SK-N-MC (cell line): ENCODE measurements around the gene SLC9A3.
"Not testable (repeated sequence)": the region's sequence is repeated elsewhere in the genome, so short reads cannot be mapped to it uniquely, and the experiment has no call there.

Experiments
- DNase-seq: peaks from one replicate; pipeline ENCODE4 v3.0.0-alpha.2; 2011; ENCODE audit warnings: low read depth, low spot score
- H3K27ac ChIP-seq: fragments of 200-600 bp; sonication (generic); 2 replicates; pipeline ENCODE4 v1.5.1; 2016; ENCODE audit warnings: mixed run types
- H3K36me3 ChIP-seq: fragments of 200-600 bp; sonication (generic); 2 replicates; pipeline ENCODE4 v1.6.1; 2017; ENCODE audit warnings: antibody characterized with exemption, low read length, mixed read lengths; ENCODE audit not compliant: insufficient read depth
- H3K4me3 ChIP-seq: fragments of 200-600 bp; sonication (generic); 2 replicates; pipeline ENCODE4 v1.5.1; 2016
- H3K9ac ChIP-seq: fragments of 200-600 bp; sonication (generic); 2 replicates; pipeline ENCODE4 v1.8.0; 2017; ENCODE audit warnings: mixed run types, mixed read lengths; ENCODE audit not compliant: insufficient read length
- H3K9me3 ChIP-seq: fragments of 200-600 bp; sonication (generic); 2 replicates; pipeline ENCODE4 v1.6.1; 2017; ENCODE audit warnings: low read depth, mild to moderate bottlenecking, antibody characterized with exemption, low read length, moderate library complexity, mixed read lengths
- EZH2 ChIP-seq: fragments of 200-600 bp; sonication (generic); IDR thresholded peaks from one replicate; pipeline ENCODE4 v1.6.1; 2017; ENCODE audit warnings: antibody characterized with exemption
- FOXP2 ChIP-seq: optimal IDR thresholded peaks from 2 replicates; pipeline ENCODE3; 2011; ENCODE audit warnings: mild to moderate bottlenecking, moderate library complexity; ENCODE audit not compliant: insufficient read depth; ENCODE audit errors: extremely low read length, control extremely low read depth
- POLR2AphosphoS5 ChIP-seq: IDR thresholded peaks from 2 replicates; pipeline ENCODE4 v1.6.1; 2012; ENCODE audit warnings: mild to moderate bottlenecking, low read depth, low read length, borderline replicate concordance

Gene SLC9A3

DNA sequence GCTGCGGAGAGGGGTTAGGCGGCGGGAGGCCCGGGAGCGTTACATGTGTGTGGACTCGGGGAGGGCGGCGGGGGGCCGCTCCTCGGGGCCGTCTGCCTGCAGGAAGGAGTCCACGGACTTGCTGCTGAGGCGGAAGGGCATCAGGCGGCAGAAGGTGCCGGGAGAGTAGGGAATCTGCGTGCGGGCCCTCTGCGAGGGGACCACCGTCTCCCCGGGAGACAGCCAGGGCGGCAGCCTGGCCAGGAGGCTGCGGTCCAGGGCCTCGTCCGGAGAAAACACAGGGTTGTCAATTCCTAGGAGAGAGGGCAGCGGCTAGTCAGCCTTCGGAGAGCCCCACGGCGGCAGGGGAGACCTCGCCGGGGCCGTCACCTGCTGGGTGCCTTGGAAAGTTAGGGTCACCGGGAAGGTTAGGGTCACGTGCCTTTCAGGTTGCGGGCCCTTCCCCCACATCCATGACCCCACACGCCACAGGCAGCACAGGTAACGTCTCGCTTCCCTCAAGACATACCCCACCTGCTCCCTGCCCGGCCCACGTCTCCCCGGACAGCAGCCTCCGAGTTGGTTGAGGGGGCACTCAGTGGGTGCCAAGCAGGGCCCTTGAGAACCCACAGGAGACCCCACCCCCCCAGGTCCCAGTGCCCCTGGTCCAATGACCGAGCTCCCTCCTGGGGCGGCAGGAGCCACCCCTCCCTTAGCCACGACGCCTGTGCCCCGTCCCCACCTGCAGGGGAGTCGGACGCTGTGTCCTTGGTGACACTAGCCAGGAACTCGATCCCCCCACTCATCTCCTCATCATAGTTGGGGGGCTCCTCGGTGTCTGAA lies 49.2 kb downstream of the SLC9A3 start:
- Histone ChIP-seq H3K9ac (no peak overlapping the region), H3K36me3 (peaks cover 12% of the 10 kb centered on the region; the same call in 1 of the 2 replicates), H3K4me3 (0 out of 2 replicates have a peak overlapping the region, but pooled peaks have one; percentile 30), H3K27ac (no peak overlapping the region), H3K9me3 (no peaks in the 10 kb centered on the region)
- no peak for TF ChIP-seq FOXP2
- 0 out of 2 replicates have a peak, but pooled peaks have one; percentile 14 for TF ChIP-seq POLR2AphosphoS5
- DNase-seq, result no peak

DNA sequence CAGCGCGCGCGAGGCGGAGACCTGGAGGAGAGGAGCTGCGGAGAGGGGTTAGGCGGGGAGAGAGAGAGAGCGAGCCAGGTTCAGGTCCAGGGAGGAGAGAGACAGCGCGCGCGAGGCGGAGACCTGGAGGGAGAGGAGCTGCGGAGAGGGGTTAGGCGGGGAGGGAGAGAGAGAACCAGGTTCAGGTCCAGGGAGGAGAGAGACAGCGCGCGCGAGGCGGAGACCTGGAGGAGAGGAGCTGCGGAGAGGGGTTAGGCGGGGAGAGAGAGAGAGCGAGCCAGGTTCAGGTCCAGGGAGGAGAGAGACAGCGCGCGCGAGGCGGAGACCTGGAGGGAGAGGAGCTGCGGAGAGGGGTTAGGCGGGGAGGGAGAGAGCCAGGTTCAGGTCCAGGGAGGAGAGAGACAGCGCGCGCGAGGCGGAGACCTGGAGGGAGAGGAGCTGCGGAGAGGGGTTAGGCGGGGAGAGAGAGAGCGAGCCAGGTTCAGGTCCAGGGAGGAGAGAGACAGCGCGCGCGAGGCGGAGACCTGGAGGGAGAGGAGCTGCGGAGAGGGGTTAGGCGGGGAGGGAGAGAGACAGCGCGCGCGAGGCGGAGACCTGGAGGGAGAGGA lies 49.9 kb downstream of the SLC9A3 start:
- not testable (repeated sequence) for H3K27ac ChIP-seq, H3K9me3 ChIP-seq, H3K9ac ChIP-seq, DNase-seq
- Histone ChIP-seq H3K36me3 (peaks cover 13% of the 10 kb centered on the region; the same call in 1 of the 2 replicates), H3K4me3 (peak overlapping the region; percentile 86)

DNA sequence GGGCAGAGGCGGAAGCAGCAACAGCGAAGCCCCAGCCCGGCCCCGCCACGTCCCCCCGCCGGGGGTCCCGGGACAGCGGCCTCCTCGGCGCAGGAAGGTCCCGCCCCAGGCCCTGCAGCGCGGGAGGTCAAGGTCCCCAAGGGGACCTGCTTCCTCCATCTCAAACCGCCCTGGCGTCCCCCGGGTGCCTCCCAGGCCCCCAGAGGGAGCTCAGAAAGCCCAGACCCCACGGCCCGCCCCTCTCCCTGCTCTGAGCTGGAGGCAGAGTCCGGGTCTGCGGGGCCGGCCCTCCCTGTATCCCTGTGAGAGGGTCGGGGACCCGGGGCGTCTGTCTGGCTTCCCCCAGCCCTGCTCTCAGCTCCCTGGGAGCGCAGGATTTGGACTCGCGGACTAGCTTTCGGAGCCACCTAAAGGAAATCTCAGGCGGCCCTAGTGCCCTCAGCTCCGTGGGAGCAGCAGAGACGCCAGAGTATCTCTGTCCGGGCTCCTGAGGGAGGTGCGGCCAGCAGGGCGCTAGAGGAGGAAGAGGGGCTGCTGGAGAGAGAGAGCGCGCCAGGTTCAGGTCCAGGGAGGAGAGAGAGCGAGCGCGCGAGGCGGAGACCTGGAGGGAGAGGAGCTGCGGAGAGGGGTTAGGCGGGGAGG lies 50.6 kb downstream of the SLC9A3 start:
- no peak for DNase-seq
- peak overlapping the region; percentile 86 for H3K4me3 ChIP-seq
- peaks cover 13% of the 10 kb centered on the region; the same call in 1 of the 2 replicates for H3K36me3 ChIP-seq
- TF ChIP-seq FOXP2 (no peak), POLR2AphosphoS5 (no peak), EZH2 (no peak)
- no peak overlapping the region for H3K27ac ChIP-seq
- H3K9ac ChIP-seq, result peak overlapping the region; percentile 76
- no peaks in the 10 kb centered on the region for H3K9me3 ChIP-seq

DNA sequence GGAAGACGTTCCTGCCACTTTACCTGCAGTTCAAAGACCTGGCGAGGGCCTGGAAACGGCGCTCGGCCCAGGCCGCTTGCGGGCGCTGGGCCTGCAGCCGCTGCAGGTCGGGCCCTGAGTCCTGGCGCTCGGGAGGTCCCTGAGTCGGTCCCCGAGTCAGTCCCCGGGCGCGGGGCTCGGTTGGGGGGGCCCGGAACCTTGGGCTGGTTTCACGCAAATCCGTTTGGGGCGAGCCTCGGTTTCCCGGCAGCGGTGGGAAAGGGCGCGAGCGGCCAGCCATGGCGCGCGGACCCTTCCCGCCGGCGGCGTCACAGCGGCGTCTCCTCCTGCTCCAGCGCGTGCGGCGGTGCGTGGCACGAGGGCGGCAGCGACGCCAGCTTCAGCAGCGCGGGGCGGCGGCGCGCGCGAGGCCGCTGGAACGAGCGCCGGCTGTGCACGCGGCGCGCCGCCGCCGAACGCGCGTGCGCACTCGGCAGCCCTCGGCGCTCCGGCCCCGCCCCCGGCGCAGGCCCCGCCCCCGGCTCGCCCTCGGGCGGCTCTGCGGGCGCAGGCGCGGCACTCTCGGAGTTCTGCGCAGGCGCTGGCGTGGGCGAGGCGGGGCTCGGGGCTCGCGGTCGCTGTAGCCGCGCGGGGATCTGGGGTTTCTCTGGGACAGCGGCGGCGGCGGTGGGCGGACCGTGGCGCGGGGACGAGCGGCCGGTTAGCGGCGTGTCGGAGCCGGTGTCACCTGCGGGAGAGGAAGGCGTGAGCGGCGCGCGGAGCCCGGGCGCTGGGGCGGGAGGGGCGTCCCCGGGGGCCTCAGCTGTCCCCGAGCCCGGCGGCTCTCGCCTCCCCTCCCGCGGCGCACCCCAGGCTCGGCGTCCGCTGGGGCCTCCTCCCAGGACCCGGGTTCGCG lies 51.3 kb downstream of the SLC9A3 start:
- TF ChIP-seq EZH2 (no peak), POLR2AphosphoS5 (peak; percentile 86), FOXP2 (no peak)
- peak overlapping the region; percentile 99 for H3K9ac ChIP-seq
- no peak for DNase-seq
- H3K36me3 ChIP-seq, result peaks cover 13% of the 10 kb centered on the region; the same call in 1 of the 2 replicates
- H3K4me3 ChIP-seq, result peak overlapping the region; percentile 86
- no peaks in the 10 kb centered on the region for H3K9me3 ChIP-seq
- H3K27ac ChIP-seq, result peak overlapping the region; percentile 72

DNA sequence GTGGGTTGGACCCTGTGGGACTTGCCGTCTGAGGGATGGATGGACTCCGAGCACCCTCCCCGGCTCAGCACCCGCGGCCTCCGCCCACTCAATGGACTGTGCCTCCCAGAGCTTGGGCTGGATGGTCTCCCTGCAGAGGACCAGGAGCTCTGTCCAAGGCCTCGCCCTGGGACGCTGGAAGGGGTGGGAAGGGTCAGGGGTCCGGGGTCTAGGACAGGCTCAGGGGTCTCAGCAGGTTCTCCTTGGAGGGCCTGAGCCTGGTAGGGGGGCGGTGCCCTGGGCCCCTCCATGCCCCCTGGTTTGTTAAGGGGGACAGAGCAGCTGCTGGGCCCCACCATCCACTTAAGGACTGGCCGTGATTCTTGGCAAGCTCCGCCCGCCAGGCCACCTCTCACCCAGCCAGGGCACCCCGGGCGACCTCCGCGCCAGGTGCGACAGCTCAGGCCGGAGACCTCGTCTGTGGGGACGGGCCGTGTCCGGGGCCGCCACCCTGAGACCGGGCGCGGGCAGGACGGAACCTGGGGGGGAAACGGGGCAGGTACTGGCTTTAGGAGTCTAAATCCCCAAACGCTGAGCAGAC lies 52.1 kb downstream of the SLC9A3 start:
- peak overlapping the region; percentile 83 for H3K4me3 ChIP-seq
- no peak for DNase-seq
- H3K27ac ChIP-seq, result peak overlapping the region; percentile 72
- H3K36me3 ChIP-seq, result peaks cover 13% of the 10 kb centered on the region; the same call in 1 of the 2 replicates
- no peaks in the 10 kb centered on the region for H3K9me3 ChIP-seq
- peak overlapping the region; percentile 99 for H3K9ac ChIP-seq
- no peak for TF ChIP-seq FOXP2
- no peak for TF ChIP-seq POLR2AphosphoS5
- TF ChIP-seq EZH2, result no peak

DNA sequence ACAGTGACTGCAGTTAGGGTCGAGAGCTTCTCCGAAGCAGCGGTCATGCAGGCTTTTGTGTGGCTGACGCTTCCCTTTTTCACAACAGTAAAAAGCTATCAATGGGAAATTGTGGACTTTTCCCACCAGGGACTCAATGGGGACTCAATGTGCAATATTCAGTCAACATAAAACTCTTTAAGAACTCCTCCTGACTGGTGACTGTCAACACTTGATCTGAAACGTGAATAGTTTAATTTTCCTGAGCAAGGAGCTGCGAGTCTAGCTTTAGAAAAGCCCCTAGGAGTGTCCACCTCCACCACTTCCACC lies 52.5 kb downstream of the SLC9A3 start:
- H3K27ac ChIP-seq, result no peak overlapping the region
- peak overlapping the region; percentile 99 for H3K9ac ChIP-seq
- peaks cover 13% of the 10 kb centered on the region; the same call in 1 of the 2 replicates for H3K36me3 ChIP-seq
- peak overlapping the region; percentile 83 for H3K4me3 ChIP-seq
- no peak for DNase-seq
- no peaks in the 10 kb centered on the region for H3K9me3 ChIP-seq
- TF ChIP-seq POLR2AphosphoS5, result no peak
- no peak for TF ChIP-seq EZH2
- TF ChIP-seq FOXP2, result no peak

DNA sequence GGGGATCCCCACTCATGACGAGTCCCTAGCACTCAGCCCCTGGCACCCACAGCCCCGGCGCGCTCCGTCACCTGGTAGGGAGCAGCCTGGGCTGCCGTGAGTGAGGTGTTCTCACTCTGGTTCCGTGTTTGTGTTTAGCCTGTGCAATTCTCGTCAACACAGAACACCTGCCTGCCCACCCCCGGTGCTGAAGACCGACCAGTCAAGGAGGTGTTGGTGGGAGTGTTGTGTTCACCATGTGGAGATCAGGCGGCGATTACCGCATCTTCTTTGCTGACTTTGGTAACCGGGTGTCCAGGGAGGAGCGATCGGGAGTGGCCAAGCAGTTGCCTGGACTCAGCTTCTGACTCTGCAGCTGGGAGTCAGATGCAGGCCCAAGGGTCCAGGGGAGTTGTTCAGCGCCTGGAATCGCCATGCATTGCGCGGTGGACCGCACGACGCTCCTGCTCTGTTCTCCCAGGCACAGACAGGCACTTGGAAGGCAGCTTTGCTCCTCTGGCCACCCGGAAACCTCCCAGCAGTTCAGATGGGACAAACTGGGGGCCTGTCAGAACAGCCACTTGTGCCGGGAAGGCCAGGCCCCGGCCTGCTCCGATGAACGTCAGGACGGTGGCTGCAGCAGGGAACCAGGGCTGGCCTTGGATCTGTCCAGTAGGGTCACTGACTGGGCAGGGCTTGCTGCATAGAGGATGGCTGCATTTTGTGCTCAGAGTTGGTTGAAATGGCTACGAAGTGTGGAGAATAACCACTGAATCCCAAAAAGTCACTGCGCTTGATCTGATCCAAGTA lies 53.1 kb downstream of the SLC9A3 start:
- H3K36me3 ChIP-seq, result peaks cover 13% of the 10 kb centered on the region; the same call in 1 of the 2 replicates
- TF ChIP-seq POLR2AphosphoS5, result peak; percentile 16; the same call in 1 of the 2 replicates
- no peak for TF ChIP-seq FOXP2
- TF ChIP-seq EZH2, result no peak
- H3K27ac ChIP-seq, result no peak overlapping the region
- no peak for DNase-seq
- H3K9ac ChIP-seq, result peak overlapping the region; percentile 99
- peak overlapping the region; percentile 83 for H3K4me3 ChIP-seq
- no peaks in the 10 kb centered on the region for H3K9me3 ChIP-seq
